Tibial artery (tissue), 4 donors: ENCODE measurements around the gene SLC15A3.

Source experiments
- DNase-seq, 2 donors: peaks; one replicate each; pipeline ENCODE4 v3.0.0-alpha.2; 2019
- H3K27ac ChIP-seq, 2 donors: fragments of 200-600 bp; sonication (generic) in 1 of 2; 1 replicate in 1 of 2; 2 replicates in 1 of 2; pipeline ENCODE4 v1.5.1; 2018 to 2019; ENCODE audit warnings: mild to moderate bottlenecking in 1 of 2
- H3K27me3 ChIP-seq, 2 donors: fragments of 200-600 bp; sonication (generic) in 1 of 2; one replicate each; pipeline versions ENCODE4 v1.5.1 to v1.6.0; 2016 to 2019
- H3K36me3 ChIP-seq, 3 donors: fragments of 200-600 bp; sonication (generic) in 2 of 3; one replicate each; pipeline ENCODE4 v1.5.1; 2016 to 2019; ENCODE audit warnings: mild to moderate bottlenecking in 2 of 3
- H3K4me1 ChIP-seq, 4 donors: fragments of 200-600 bp; sonication (generic) in 2 of 4; 1 replicate in 3 of 4; 2 replicates in 1 of 4; pipeline ENCODE4 v1.5.1; 2016 to 2019
- H3K4me3 ChIP-seq, 2 donors: fragments of 200-600 bp; sonication (generic) in 1 of 2; 1 replicate in 1 of 2; 2 replicates in 1 of 2; pipeline ENCODE4 v1.5.1; 2018 to 2019; ENCODE audit warnings: mild to moderate bottlenecking in 2 of 2
- H3K9me3 ChIP-seq, 3 donors: fragments of 200-600 bp; sonication (generic) in 1 of 3; one replicate each; pipeline ENCODE4 v1.5.1; 2016 to 2019
- intact Hi-C: fragments of 100-400 bp; cut with DNase I; formaldehyde crosslinking; loops from one replicate; pipeline ENCODE4 v1.15.0; 2023; ENCODE audit warnings: low total_unique reads
- TF ChIP-seq, protein P1 (sequence below), 2 experiments: fragments of 200-600 bp in 1 of 2; fragments of 450-650 bp in 1 of 2; IDR thresholded peaks; one replicate each; pipeline ENCODE4 v1.5.1; 2017 to 2019; ENCODE audit warnings: antibody characterized with exemption in 2 of 2, mild to moderate bottlenecking in 1 of 2, moderate library complexity in 1 of 2

The SLC15A3 gene

DNA sequence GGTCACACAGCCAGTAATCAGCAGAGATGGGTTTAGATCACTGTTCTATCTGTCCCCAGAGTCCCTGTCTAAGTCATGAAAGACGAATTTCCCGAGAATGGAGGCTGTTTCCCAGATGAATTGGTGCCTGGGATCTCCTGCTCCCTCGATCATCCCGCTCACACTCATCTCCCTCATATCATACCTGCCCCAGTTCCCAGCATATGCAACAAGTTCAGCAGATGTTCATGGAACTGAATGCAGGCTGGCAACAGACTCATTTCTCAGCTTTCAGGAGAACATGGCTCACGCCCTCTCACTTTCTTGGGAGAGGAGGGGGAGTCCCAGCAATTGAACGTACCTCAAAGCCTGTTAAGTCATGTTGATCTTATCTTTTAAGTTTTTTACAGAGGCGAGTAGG is 41.6 kb upstream of the SLC15A3 start:
- no peak for DNase-seq
- Histone ChIP-seq H3K27me3 (peaks cover 0 to 48% of the 10 kb centered on the region in 2 donors), H3K4me1 (no peaks in the 10 kb centered on the region), H3K27ac (no peak overlapping the region), H3K9me3 (no peaks in the 10 kb centered on the region), H3K4me3 (no peak overlapping the region), H3K36me3 (no peaks in the 10 kb centered on the region)
- intact Hi-C loops = no loop called here
- TF ChIP-seq, protein P1, sequence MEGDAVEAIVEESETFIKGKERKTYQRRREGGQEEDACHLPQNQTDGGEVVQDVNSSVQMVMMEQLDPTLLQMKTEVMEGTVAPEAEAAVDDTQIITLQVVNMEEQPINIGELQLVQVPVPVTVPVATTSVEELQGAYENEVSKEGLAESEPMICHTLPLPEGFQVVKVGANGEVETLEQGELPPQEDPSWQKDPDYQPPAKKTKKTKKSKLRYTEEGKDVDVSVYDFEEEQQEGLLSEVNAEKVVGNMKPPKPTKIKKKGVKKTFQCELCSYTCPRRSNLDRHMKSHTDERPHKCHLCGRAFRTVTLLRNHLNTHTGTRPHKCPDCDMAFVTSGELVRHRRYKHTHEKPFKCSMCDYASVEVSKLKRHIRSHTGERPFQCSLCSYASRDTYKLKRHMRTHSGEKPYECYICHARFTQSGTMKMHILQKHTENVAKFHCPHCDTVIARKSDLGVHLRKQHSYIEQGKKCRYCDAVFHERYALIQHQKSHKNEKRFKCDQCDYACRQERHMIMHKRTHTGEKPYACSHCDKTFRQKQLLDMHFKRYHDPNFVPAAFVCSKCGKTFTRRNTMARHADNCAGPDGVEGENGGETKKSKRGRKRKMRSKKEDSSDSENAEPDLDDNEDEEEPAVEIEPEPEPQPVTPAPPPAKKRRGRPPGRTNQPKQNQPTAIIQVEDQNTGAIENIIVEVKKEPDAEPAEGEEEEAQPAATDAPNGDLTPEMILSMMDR (IDR thresholded peaks at IDR 0.05) = no peak

DNA sequence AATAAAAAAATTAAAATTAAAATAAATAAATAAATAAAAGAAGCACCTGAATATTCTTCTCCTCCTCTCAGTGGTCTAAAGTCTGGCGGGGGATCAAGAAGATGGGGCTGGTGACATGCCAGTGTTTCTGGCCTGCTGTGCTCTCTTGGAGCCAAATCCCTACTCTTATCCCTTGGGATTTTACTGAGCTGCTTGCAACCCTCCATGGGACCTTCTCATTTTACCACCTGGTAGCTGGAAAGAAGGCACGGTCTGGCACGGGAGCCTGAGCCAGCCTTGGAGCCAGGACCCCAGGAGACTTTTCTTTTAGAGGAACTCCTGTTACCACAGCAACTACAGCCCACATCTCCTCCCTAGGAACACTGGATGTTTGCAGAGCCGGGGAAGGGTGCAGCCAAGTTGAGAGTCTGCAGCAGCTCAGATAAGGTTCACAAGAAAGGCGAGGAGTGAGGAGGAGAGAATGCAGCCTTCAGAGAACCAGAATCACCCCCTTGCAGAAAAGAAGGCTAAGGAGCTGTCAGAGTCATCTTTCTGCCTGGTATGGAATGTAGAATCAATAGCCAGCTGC is 41.0 kb upstream of the SLC15A3 start:
- no peaks in the 10 kb centered on the region for H3K4me1 ChIP-seq
- no peaks in the 10 kb centered on the region for H3K9me3 ChIP-seq
- intact Hi-C loops = no loop called here
- peaks cover 0 to 51% of the 10 kb centered on the region in 2 donors for H3K27me3 ChIP-seq
- TF ChIP-seq, protein P1 (IDR thresholded peaks at IDR 0.05) = no peak
- no peak for DNase-seq
- no peak overlapping the region for H3K4me3 ChIP-seq
- no peak overlapping the region for H3K27ac ChIP-seq
- no peaks in the 10 kb centered on the region for H3K36me3 ChIP-seq

DNA sequence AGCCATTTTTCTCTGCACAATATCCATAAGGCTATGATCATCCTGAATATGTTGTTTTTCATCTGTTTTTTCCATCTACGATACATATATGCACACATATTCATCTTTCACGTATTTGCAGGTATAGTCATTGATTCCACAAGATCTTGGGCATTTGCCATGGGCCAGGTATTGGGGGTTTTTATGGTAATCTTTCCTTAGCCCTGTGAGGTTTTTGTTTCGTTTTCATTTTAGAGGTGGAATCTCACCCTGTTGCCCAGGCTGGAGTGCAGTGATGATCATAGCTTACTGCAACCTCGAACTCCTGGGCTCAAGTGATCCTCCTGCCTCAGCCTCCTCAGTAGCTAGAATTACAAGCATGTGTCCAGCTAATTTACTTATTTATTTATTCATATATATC is 39.5 kb upstream of the SLC15A3 start:
- Histone ChIP-seq H3K9me3 (no peaks in the 10 kb centered on the region), H3K4me3 (no peak overlapping the region), H3K27ac (no peak overlapping the region), H3K27me3 (peaks cover 0 to 58% of the 10 kb centered on the region in 2 donors), H3K4me1 (no peaks in the 10 kb centered on the region), H3K36me3 (no peaks in the 10 kb centered on the region)
- intact Hi-C loops = no loop called here
- TF ChIP-seq, protein P1 (IDR thresholded peaks at IDR 0.05) = no peak
- DNase-seq = no peak

GRCh38 chr11:60989093-60989650 is 37.2 kb upstream of the SLC15A3 start:
- peaks cover 0 to 49% of the 10 kb centered on the region in 2 donors for H3K27me3 ChIP-seq
- TF ChIP-seq, protein P1 (IDR thresholded peaks at IDR 0.05) = no peak
- no peaks in the 10 kb centered on the region for H3K4me1 ChIP-seq
- H3K27ac ChIP-seq = no peak overlapping the region
- no peaks in the 10 kb centered on the region for H3K36me3 ChIP-seq
- H3K9me3 ChIP-seq = no peaks in the 10 kb centered on the region
- DNase-seq = no peak
- intact Hi-C loops = no loop called here
- no peak overlapping the region for H3K4me3 ChIP-seq

DNA sequence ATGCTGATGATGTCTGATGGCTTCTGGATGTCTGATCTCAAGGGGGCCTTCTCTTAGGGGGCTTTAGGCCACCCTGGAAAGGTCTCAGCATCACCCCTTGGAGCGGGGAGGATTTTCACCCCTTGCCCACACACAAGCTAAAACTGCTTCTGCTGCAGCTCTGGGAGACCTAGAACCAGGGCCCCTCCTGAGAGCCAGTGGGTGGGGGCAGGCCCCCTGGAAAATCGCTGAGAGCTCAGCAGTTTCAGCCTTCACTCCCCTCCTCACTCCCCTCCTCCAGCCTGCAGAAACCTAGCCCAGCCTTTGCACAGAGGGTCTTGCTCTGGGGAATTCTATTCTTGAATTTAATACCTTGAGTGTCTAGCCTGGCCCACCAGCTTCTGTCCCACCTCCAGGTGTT is 36.7 kb upstream of the SLC15A3 start:
- no peak overlapping the region for H3K27ac ChIP-seq
- no peaks in the 10 kb centered on the region for H3K36me3 ChIP-seq
- intact Hi-C loops = no loop called here
- H3K4me1 ChIP-seq = no peaks in the 10 kb centered on the region
- TF ChIP-seq, protein P1 (IDR thresholded peaks at IDR 0.05) = no peak
- peaks cover 0 to 45% of the 10 kb centered on the region in 2 donors for H3K27me3 ChIP-seq
- no peaks in the 10 kb centered on the region for H3K9me3 ChIP-seq
- DNase-seq = no peak
- H3K4me3 ChIP-seq = no peak overlapping the region
